Kasumi-1 (cell line): ENCODE data around the gene BBLN.

Source experiments
- DNase-seq, 2 experiments: peaks; one replicate each; lab custom pipeline; 2025; lab: John Stamatoyannopoulos, UW

The BBLN gene

DNA sequence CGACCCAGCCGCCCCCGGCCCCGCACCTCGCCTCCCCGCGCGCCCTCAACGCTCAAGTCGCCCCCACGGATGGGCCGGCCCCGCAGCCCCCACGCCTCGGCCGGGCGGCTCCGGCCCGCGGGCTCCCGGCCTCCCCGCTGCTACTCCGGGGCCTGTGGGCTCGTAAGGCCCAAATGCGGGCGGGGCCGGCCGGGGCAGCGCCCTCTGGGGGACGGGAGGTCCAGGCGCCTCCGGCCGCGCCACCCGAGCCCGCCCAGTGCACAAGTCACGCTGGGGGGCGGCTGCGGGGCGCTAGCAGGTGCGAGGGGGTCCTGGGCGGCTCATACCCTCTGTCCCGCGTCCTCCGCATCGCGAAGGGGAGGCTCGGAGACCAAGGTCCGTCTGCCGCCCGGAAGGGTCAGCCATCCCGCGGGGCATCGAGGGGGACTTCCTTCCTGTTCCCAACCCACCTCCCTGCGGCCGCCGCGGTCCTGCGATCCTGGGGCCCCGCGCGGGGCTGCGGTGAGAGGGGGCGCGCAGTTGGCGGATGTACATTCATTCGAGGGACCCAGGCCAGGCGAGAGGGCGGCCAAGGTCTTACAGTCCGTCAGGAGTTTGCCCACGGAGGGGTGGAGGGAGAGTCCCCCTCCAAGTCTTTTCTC lies 31.5 kb downstream of the BBLN start, which contains the start of gene CIZ1:
Gene CIZ1, minus strand, starts transcription at position 167 of the 641 bp plus-strand sequence. CDS start 715 bp downstream, outside the sequence.
- DNase-seq: peak; percentile 43 to 59

- no peak for DNase-seq
Observed at GRCh38 chr9:128192601-128193371, 32.7 kb downstream of the BBLN start.

GRCh38 chr9:128193469-128194096 lies 33.5 kb downstream of the BBLN start:
- DNase-seq: no peak

GRCh38 chr9:128201441-128202369 lies 41.6 kb downstream of the BBLN start:
- no peak for DNase-seq

- DNase-seq: peak in 1 of 2 experiments; percentile 61
Observed at GRCh38 chr9:128202648-128203023, 42.6 kb downstream of the BBLN start.

GRCh38 chr9:128203024-128203706 lies 43.1 kb downstream of the BBLN start, which contains the start of gene DNM1:
Gene DNM1 (plus strand): TSS chr9:128203379. CDS start chr9:128203471, 92 bp downstream.
- peak; percentile 55 to 61 for DNase-seq

- peak; percentile 37 to 51 for DNase-seq
Observed at GRCh38 chr9:128203707-128204551, 43.9 kb downstream of the BBLN start.

GRCh38 chr9:128204858-128205257 lies 44.8 kb downstream of the BBLN start:
- DNase-seq: no peak

DNA sequence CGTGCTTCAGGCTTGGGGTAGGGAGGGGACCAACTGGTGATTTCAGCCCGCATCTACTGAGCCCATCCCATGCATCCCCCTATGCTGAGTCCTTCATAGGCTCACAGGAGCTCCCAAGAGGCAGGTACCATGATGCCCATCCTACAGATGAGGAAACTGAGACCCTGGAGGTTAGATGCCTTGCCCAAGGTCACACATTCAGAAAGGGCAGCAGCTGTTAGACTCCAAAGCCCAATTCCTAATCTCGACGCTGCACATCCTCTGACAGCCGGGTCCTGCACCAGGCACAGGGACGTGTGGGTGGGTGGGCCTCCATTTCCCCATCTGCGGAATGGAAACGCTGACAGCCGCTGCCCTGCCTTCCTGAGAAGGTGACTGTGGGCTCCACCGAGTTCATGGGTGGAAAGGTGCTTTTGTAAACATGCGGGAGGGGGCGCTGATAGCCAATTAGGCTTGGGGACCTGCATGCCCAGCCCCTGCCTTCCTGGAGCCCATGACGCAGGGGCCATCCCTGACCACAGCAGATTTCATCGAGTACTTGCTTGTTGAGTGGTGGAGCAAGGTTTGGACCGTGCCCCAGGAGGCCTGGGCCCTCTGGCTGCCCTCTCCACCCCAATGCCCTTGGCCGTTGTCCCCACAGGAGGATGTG lies 45.4 kb downstream of the BBLN start:
- DNase-seq: no peak

GRCh38 chr9:128206484-128206883 lies 46.4 kb downstream of the BBLN start:
- no peak for DNase-seq

GRCh38 chr9:128206916-128207910 lies 47.1 kb downstream of the BBLN start:
- DNase-seq: peak in 1 of 2 experiments; percentile 9

- DNase-seq: no peak
Observed at GRCh38 chr9:128208386-128208785, 48.3 kb downstream of the BBLN start.

- DNase-seq: no peak
Observed at GRCh38 chr9:128208946-128209669, 49.0 kb downstream of the BBLN start.

DNA sequence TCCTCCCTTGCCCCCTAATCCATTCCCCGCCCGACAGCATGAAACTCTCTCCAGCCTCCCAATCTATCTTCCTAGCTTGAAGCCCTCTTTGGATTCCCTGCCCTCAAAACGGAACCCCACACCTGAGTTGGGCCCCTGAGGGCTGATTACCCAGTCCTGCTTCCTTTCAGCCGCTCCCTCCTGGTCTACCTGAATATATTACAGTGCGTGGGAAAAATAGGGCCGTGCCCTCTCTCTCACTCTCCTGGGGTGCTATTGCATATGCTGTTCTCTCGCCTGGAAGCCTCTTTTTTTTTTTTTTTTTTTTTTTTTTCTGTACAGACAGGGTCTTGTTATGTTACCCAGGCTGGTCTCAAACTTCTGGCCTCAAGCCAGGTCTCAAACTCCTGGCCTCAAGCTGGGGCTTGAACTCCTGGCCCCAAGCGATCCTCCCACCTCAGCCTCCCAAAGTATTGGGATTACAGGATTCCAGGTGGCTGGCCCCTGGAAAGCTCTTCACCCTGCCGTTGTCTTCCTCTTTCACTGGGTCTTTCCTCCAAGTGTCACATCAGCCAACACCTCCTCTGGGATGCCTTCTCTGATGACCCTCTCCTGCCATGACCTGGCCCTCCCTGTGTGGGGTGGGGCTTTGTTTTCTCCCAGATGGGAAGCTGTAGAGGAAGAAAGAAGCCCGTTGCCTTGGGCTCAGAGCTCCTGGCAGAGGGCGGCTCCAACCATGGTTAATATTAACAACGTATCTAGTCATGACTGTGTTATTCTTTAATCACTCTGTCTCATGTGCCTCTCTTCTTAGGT lies 51.3 kb downstream of the BBLN start:
- no peak for DNase-seq

GRCh38 chr9:128211981-128212281 lies 51.9 kb downstream of the BBLN start:
- no peak for DNase-seq
